AG04450 (cell line): Measurements from ENCODE around the gene TNFRSF21. TPM values are rescaled to one million over a fixed set of nuclear protein-coding genes. Genes with fewer than 3 reads are reported as not detected.

ENCODE experiments used
- CTCF ChIA-PET: fragments of 300-600, 350-600 bp; formaldehyde crosslinking; extraction: SDS; loops from one replicate; lab custom pipeline; 2022; ENCODE audit warnings: antibody characterized with exemption, inconsistent platforms; lab: Charles Lee
- POLR2A ChIA-PET: fragments of 350-600 bp; formaldehyde crosslinking; extraction: SDS; loops from one replicate; lab custom pipeline; 2021; ENCODE audit warnings: antibody characterized with exemption, inconsistent platforms; lab: Yijun Ruan, JAX
- DNase-seq: peaks from one replicate; pipeline ENCODE4 v3.0.0-alpha.2; 2011; ENCODE audit warnings: low read depth, low spot score
- H3K27ac ChIP-seq: one replicate; pipeline ENCODE4 v1.5.1; 2012; ENCODE audit warnings: low read depth, low read length, control low read depth
- H3K27me3 ChIP-seq: one replicate; pipeline ENCODE4 v1.6.0; 2012; ENCODE audit warnings: low read length; ENCODE audit not compliant: control insufficient read depth, insufficient read depth
- H3K4me3 ChIP-seq: 2 replicates; pipeline ENCODE4 v1.5.1; 2011; ENCODE audit warnings: mild to moderate bottlenecking, low read depth, low read length, control low read depth
- H3K9me3 ChIP-seq: 2 replicates; pipeline ENCODE4 v1.5.1; 2012; ENCODE audit warnings: low read length; ENCODE audit not compliant: control insufficient read depth, insufficient read depth
- polyA plus RNA-seq: library from polyadenylated mRNA; depleted of rRNA; stranded (reverse); fragments of >200 nt; gene quantifications from 2 replicates; pipeline ENCODE4 v1.2.3, GENCODE V29; 2011
- TF ChIP-seq, protein P1 (sequence below): IDR thresholded peaks from 2 replicates; pipeline ENCODE4 v1.5.1; 2011; ENCODE audit warnings: low read depth, low read length, control low read depth, inconsistent platforms

The TNFRSF21 gene
- polyA plus RNA-seq, 1 experiment = 21.7 TPM

- Histone ChIP-seq H3K9me3 (no peaks in the 10 kb centered on the region), H3K4me3 (no peak overlapping the region), H3K27me3 (no peaks in the 10 kb centered on the region), H3K27ac (no peak overlapping the region)
- POLR2A ChIA-PET = no interaction called here
- DNase-seq = no peak
- TF ChIP-seq, protein P1, sequence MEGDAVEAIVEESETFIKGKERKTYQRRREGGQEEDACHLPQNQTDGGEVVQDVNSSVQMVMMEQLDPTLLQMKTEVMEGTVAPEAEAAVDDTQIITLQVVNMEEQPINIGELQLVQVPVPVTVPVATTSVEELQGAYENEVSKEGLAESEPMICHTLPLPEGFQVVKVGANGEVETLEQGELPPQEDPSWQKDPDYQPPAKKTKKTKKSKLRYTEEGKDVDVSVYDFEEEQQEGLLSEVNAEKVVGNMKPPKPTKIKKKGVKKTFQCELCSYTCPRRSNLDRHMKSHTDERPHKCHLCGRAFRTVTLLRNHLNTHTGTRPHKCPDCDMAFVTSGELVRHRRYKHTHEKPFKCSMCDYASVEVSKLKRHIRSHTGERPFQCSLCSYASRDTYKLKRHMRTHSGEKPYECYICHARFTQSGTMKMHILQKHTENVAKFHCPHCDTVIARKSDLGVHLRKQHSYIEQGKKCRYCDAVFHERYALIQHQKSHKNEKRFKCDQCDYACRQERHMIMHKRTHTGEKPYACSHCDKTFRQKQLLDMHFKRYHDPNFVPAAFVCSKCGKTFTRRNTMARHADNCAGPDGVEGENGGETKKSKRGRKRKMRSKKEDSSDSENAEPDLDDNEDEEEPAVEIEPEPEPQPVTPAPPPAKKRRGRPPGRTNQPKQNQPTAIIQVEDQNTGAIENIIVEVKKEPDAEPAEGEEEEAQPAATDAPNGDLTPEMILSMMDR = no peak
- CTCF ChIA-PET = interaction anchor here (0.6 kb wide), 1 partner anchor 156 kb away, joined by 6 read pairs; no protein-coding TSS in a partner anchor
Measured at GRCh38 chr6:47251396-47251795, 58.3 kb downstream of the TNFRSF21 start.

DNA sequence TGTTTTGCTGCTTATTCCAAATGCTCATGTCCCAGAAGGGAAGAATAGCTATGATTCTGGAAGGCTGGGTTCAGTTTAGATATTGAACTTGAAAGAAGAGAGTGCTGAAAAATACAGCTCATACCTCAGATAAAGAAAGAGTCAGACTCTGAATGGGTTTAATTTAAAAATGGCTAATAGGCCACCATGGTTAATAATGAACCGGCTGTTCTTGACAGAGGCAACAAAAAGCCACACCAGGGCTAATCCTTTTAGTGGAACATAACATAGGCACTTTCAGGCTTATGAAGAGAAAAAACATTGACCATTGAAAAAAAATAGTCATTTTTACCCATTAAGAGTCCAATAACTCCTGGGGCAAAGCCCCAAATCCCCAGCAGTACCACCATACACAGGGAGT lies 59.4 kb downstream of the TNFRSF21 start:
- Histone ChIP-seq H3K4me3 (no peak overlapping the region), H3K27me3 (no peaks in the 10 kb centered on the region), H3K27ac (no peak overlapping the region), H3K9me3 (no peaks in the 10 kb centered on the region)
- TF ChIP-seq, protein P1 = no peak
- no peak for DNase-seq
- ChIA-PET CTCF (no interaction called here), POLR2A (no interaction called here)

DNA sequence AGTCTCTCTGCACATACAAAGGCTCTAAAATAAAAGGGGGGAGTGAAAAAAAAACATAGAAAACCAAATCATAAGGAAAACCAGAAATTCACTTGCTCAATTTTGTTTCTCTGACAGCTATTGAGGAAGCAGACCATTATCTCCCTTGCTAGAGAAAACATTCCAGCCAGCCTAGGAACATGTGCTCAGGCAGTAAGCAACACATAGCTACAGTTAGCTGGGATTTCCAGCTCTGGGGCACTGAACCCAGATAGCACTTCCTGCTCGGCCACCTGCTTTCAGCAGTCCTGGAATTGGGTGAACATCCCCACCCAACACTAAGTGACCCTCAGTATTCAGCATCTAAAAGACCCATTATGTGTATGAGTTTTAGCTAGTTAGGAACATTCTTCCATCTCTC lies 61.3 kb downstream of the TNFRSF21 start:
- ChIA-PET POLR2A (no interaction called here), CTCF (interaction anchor here (1.2 to 1.6 kb wide), 2 partner anchors 61 to 62 kb away, joined by 4 read pairs; partner anchors contain the start of gene TNFRSF21)
- Histone ChIP-seq H3K4me3 (no peak overlapping the region), H3K9me3 (no peaks in the 10 kb centered on the region; the same call in 1 of the 2 replicates), H3K27me3 (no peaks in the 10 kb centered on the region), H3K27ac (no peak overlapping the region)
- TF ChIP-seq, protein P1 = no peak
- no peak for DNase-seq

DNA sequence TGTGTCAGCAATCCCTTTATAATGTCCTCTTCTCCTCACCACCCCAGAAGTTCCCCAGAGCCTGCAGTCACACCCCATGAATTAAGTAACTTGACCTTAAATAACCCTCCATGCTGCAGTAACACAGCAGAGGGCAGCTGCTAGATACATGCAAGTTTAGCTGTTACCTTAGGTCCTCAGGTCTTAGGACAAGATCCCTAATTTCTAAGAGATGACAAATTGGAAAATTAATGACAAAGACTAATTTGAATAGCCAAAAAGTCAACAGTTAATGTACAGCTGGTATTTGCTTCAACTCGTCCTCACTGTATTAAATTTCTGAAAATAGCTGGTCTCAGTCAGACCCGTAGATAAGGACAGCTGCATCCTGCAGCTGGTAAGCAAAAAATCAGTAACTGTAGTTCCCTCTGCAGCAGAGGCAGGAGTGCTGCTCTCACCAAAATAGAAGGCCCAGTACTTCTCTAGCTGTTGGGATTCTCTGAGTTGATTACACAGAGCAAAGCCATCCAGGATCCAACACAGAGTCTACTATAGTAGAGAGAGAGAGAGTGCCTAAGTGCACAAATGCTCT lies 62.4 kb downstream of the TNFRSF21 start:
- no peaks in the 10 kb centered on the region for H3K27me3 ChIP-seq
- H3K9me3 ChIP-seq = no peaks in the 10 kb centered on the region; the same call in 1 of the 2 replicates
- H3K4me3 ChIP-seq = no peak overlapping the region
- DNase-seq = no peak
- CTCF ChIA-PET = interaction anchor here (0.7 to 1.6 kb wide), 3 partner anchors 63 to 172 kb away, joined by 3 to 4 read pairs (median 3); partner anchors contain the start of gene TNFRSF21
- TF ChIP-seq, protein P1 = no peak
- POLR2A ChIA-PET = no interaction called here
- no peak overlapping the region for H3K27ac ChIP-seq

DNA sequence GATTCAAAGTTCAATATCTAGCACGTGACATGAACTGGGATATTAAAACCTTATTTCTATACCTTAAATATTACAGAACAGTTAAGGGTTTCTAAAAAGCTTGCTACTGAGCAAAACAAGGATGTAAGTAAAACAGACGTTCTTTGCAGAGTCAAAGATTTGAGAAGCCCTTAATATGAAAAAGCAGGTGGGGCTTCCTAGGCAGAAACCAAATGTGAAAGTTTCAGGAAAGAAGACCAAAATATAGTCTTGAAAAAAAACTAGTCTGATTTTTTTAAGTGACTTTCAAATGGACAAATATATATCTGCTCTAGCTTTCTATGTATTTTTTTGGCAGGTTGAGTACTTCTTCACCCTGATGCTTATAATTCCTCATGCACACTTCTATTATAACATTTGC lies 63.2 kb downstream of the TNFRSF21 start:
- no peak overlapping the region for H3K4me3 ChIP-seq
- TF ChIP-seq, protein P1 = no peak
- no peaks in the 10 kb centered on the region; the same call in 1 of the 2 replicates for H3K9me3 ChIP-seq
- H3K27ac ChIP-seq = no peak overlapping the region
- H3K27me3 ChIP-seq = no peaks in the 10 kb centered on the region
- DNase-seq = no peak
- POLR2A ChIA-PET = no interaction called here
- CTCF ChIA-PET = no interaction called here
